Breast epithelium (tissue), 4 donors: ENCODE data around the gene RPS16. TPM values are rescaled to one million over a fixed set of nuclear protein-coding genes. Genes with fewer than 3 reads are reported as not detected.

Source experiments
- DNase-seq, 2 donors: peaks; one replicate each; pipeline ENCODE4 v3.0.0-alpha.2; 2019; ENCODE audit warnings: low spot score in 2 of 2
- H3K27ac ChIP-seq, 2 donors: fragments of 200-600 bp; sonication (generic) in 1 of 2; one replicate each; pipeline ENCODE4 v1.5.1; 2016 to 2019; ENCODE audit warnings: mild to moderate bottlenecking in 1 of 2
- H3K27me3 ChIP-seq, 2 donors: fragments of 200-600 bp; sonication (generic) in 1 of 2; one replicate each; pipeline versions ENCODE4 v1.5.1 to v1.6.0; 2017 to 2019; ENCODE audit warnings: control low read depth in 1 of 2, mild to moderate bottlenecking in 1 of 2
- H3K36me3 ChIP-seq: fragments of 200-600 bp; one replicate; pipeline ENCODE4 v1.5.1; 2019
- H3K4me1 ChIP-seq, 2 donors: fragments of 200-600 bp; sonication (generic); one replicate each; pipeline ENCODE4 v1.5.1; 2016 to 2019; ENCODE audit warnings: control low read depth in 1 of 2
- H3K4me3 ChIP-seq, 3 donors: fragments of 200-600 bp; sonication (generic); 1 replicate in 2 of 3; 2 replicates in 1 of 3; pipeline ENCODE4 v1.5.1; 2016 to 2019; ENCODE audit warnings: mild to moderate bottlenecking in 3 of 3, moderate library complexity in 2 of 3
- H3K9me3 ChIP-seq, 2 donors: fragments of 200-600 bp; sonication (generic) in 1 of 2; one replicate each; pipeline ENCODE4 v1.5.1; 2016 to 2019; ENCODE audit warnings: control low read depth in 1 of 2
- CTCF ChIP-seq, 3 donors: fragments of 450-650 bp; IDR thresholded peaks; one replicate each; pipeline ENCODE4 v1.5.1; 2016 to 2017; ENCODE audit warnings: antibody characterized with exemption in 3 of 3, mild to moderate bottlenecking in 3 of 3, moderate library complexity in 3 of 3
- POLR2A ChIP-seq: fragments of 450-650 bp; IDR thresholded peaks from one replicate; pipeline ENCODE4 v1.6.1; 2016; ENCODE audit warnings: antibody characterized with exemption, mild to moderate bottlenecking, moderate library complexity
- POLR2AphosphoS5 ChIP-seq, 3 donors: sonication (generic); formaldehyde crosslinking; IDR thresholded peaks; one replicate each; pipeline ENCODE4 v1.6.1; 2017; ENCODE audit warnings: antibody characterized with exemption in 3 of 3
- intact Hi-C: fragments of 100-400 bp; cut with DNase I; formaldehyde crosslinking; loops from one replicate; pipeline ENCODE4 v1.15.1; 2023; ENCODE audit warnings: low total_unique reads
- total RNA-seq, 3 donors: library from RNA; depleted of rRNA; stranded (reverse); fragments of >200 nt; gene quantifications; one replicate each; pipeline ENCODE4 v1.1.0, GENCODE V29; 2016

RPS16 gene
- total RNA-seq, 3 donors from 2014 or later, result 1,681 to 3,245 (median 1,756) TPM

- no peaks in the 10 kb centered on the region for H3K9me3 ChIP-seq
- intact Hi-C loops, result no loop called here
- peaks cover 0 to 5% of the 10 kb centered on the region in 2 donors for H3K4me1 ChIP-seq
- no peaks in the 10 kb centered on the region for H3K27me3 ChIP-seq
- H3K36me3 ChIP-seq, result no peaks in the 10 kb centered on the region
- no peak for DNase-seq
- H3K4me3 ChIP-seq, result no peak overlapping the region
- TF ChIP-seq POLR2AphosphoS5 (IDR thresholded peaks at IDR 0.05), result no peak
- TF ChIP-seq POLR2A, result no peak
- TF ChIP-seq CTCF (IDR thresholded peaks at IDR 0.05), result no peak
- H3K27ac ChIP-seq, result no peak overlapping the region
These were observed 10.0 kb downstream of the RPS16 start for GRCh38 chr19:39425744-39426143.

- Histone ChIP-seq H3K36me3 (no peaks in the 10 kb centered on the region), H3K4me1 (peaks cover 0 to 5% of the 10 kb centered on the region in 2 donors), H3K27ac (no peak overlapping the region), H3K9me3 (no peaks in the 10 kb centered on the region), H3K27me3 (no peaks in the 10 kb centered on the region), H3K4me3 (no peak overlapping the region)
- intact Hi-C loops, result no loop called here
- DNase-seq, result no peak
- TF ChIP-seq POLR2AphosphoS5 (IDR thresholded peaks at IDR 0.05) (no peak), CTCF (IDR thresholded peaks at IDR 0.05) (no peak), POLR2A (no peak)
These were observed 10.8 kb downstream of the RPS16 start for GRCh38 chr19:39424934-39425333.

GRCh38 chr19:39423258-39424086, 12.3 kb downstream of the RPS16 start:
- Histone ChIP-seq H3K4me1 (peaks cover 0 to under 1% of the 10 kb centered on the region in 2 donors), H3K9me3 (no peaks in the 10 kb centered on the region), H3K27me3 (no peaks in the 10 kb centered on the region), H3K27ac (peak overlapping the region in 1 of 2 donors; percentile 25), H3K36me3 (no peaks in the 10 kb centered on the region), H3K4me3 (no peak overlapping the region)
- DNase-seq, result no peak
- intact Hi-C loops, result no loop called here
- TF ChIP-seq CTCF (IDR thresholded peaks at IDR 0.05), result no peak
- TF ChIP-seq POLR2A, result no peak
- no peak for TF ChIP-seq POLR2AphosphoS5 (IDR thresholded peaks at IDR 0.05)

- intact Hi-C loops, result no loop called here
- H3K27me3 ChIP-seq, result no peaks in the 10 kb centered on the region
- no peaks in the 10 kb centered on the region for H3K9me3 ChIP-seq
- H3K4me1 ChIP-seq, result no peaks in the 10 kb centered on the region
- no peak overlapping the region for H3K27ac ChIP-seq
- no peaks in the 10 kb centered on the region for H3K36me3 ChIP-seq
- no peak overlapping the region for H3K4me3 ChIP-seq
- no peak for DNase-seq
- TF ChIP-seq POLR2A, result no peak
- TF ChIP-seq CTCF (IDR thresholded peaks at IDR 0.05), result no peak
- TF ChIP-seq POLR2AphosphoS5 (IDR thresholded peaks at IDR 0.05), result no peak
These were observed 13.7 kb downstream of the RPS16 start for GRCh38 chr19:39422020-39422419.

GRCh38 chr19:39420769-39421168, 15.0 kb downstream of the RPS16 start:
- intact Hi-C loops, result no loop called here
- H3K4me1 ChIP-seq, result no peaks in the 10 kb centered on the region
- H3K4me3 ChIP-seq, result no peak overlapping the region
- no peak overlapping the region for H3K27ac ChIP-seq
- no peak for DNase-seq
- no peaks in the 10 kb centered on the region for H3K9me3 ChIP-seq
- TF ChIP-seq CTCF (IDR thresholded peaks at IDR 0.05), result no peak
- TF ChIP-seq POLR2A, result no peak
- TF ChIP-seq POLR2AphosphoS5 (IDR thresholded peaks at IDR 0.05), result no peak
- H3K27me3 ChIP-seq, result no peaks in the 10 kb centered on the region
- H3K36me3 ChIP-seq, result no peaks in the 10 kb centered on the region
